Fibroblast of skin of back (primary cell): Measurements from ENCODE around the gene FSD1.
"Not testable (repeated sequence)": the region's sequence is repeated elsewhere in the genome, so short reads cannot be mapped to it uniquely, and the experiment has no call there.

Experiments used
- DNase-seq: peaks from one replicate; pipeline ENCODE4 v3.0.0-alpha.2; 2013

The FSD1 gene

GRCh38 chr19:4319067-4319718 is 14.8 kb downstream of the FSD1 start:
- no peak for DNase-seq

GRCh38 chr19:4320419-4320818 is 16.0 kb downstream of the FSD1 start:
- DNase-seq = no peak

GRCh38 chr19:4322942-4323665 is 18.7 kb downstream of the FSD1 start:
- no peak for DNase-seq

- DNase-seq = no peak
These were observed 19.3 kb downstream of the FSD1 start for GRCh38 chr19:4323692-4324091.

GRCh38 chr19:4324228-4324627 is 19.8 kb downstream of the FSD1 start:
- DNase-seq = no peak

DNA sequence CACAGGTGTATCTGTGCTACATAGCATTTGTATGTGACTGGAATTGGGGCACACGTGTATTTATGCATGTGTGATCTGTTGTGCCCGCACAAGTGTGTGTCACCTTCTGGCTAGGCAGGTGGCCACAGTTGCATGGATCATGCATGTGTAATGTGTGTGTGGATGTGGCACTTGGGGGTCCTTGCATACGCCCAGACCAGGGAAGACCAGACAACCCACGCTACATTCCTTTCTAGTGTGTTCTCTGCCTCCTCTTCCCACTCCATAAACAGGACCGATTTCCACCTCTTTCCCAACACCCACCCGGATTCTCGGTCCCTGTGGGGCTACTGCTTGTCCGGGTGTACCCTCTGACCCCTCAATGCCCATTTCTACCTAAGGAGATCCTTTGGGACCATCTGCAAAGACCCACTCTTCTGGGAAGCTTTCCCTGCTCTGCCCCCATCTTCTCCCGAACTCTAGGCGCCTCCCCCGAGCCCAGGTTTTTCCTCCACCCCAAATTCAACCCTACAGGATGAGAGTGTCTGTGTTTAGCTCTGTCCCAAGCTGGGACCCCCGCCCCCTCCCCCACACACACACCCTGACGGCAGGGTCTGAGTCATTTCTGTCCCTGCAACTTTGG is 21.9 kb downstream of the FSD1 start:
- no peak for DNase-seq

DNA sequence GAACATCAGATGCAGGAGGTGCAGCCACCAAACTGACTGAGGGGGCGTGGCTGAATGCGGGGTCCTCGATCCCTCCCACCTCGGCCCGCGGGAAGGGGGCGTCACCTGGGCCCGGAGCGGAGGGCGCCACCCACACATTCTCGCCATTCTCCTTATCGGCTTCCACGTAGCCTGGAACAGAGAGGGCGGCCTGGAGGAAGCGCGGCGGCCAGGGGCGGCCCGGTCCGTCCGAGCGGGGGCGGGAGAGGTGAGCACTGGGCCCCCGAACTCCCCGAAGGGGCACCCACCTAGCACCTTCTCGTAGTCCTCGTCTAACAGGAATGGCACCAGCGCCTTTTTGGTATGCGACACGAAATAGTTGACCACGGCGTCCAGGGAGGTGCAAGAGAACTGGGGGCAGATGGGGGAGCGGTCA is 22.4 kb downstream of the FSD1 start:
- no peak for DNase-seq

- DNase-seq = peak; percentile 41
These were observed 23.0 kb downstream of the FSD1 start for GRCh38 chr19:4327252-4327876.

GRCh38 chr19:4327877-4328242 is 23.5 kb downstream of the FSD1 start:
- DNase-seq = no peak

DNA sequence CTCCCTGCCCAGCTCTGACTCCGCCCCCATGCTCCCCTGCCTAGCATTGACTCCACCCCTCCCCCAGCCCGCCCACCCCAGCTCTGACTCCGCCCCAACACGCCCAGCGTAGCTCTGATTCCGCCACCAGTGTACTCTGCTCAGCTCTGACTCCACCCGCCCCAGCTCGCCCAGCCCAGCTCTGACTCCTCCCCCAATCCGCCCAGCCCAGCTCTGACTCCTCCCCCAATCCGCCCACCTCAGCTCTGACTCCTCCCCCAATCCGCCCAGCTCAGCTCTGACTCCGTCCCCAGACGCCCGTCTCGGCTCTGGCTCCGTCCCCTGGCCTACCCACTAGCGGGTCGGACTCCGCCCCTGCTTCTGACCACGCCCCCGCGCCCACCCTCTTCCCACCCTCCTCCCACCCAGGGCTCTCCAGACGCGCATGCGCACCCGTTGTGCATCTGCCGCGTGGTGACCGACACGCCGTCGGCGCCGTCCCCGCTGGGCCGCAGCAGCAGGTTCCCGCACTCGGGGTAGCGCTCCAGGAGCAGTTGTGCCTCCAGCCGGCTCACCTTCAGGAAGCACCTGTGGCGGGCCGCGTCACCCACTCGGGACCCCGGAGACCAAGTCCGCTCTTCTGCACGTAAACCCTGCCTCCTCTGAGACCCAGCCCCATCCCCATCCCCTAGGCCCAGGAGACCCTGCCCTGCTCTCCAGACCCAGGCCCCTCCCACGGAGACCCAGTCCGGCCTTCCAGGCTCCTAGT is 24.0 kb downstream of the FSD1 start:
- DNase-seq = peak; percentile 81

GRCh38 chr19:4328991-4329681 is 24.7 kb downstream of the FSD1 start:
- DNase-seq = not testable (repeated sequence)

GRCh38 chr19:4329858-4330257 is 25.5 kb downstream of the FSD1 start:
- no peak for DNase-seq

GRCh38 chr19:4334929-4335570 is 30.7 kb downstream of the FSD1 start:
- no peak for DNase-seq

GRCh38 chr19:4337906-4338440 is 33.6 kb downstream of the FSD1 start:
- no peak for DNase-seq

- no peak for DNase-seq
These were observed 34.3 kb downstream of the FSD1 start, which contains the start of gene STAP2 for GRCh38 chr19:4338441-4339355. TSS of gene STAP2 (minus strand) at chr19:4338827. CDS start at chr19:4338753, 74 bp downstream.

DNA sequence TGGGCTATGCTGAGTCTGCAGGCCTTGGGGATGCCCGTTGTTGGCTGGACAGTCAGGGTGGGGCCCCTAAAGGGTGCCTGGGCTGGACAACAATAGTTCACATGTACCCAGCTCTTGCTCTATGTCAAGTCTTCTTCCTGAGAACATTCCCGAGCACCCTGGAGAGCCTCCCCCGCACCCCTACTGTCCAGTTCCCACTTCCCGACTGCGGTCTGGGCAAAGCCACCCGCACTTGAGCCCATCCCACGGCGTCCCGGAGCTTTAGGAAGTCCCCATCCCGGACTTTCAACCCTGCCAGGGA is 37.9 kb downstream of the FSD1 start:
- no peak for DNase-seq

- DNase-seq = peak; percentile 100
These were observed 38.4 kb downstream of the FSD1 start for GRCh38 chr19:4342615-4343369.

DNA sequence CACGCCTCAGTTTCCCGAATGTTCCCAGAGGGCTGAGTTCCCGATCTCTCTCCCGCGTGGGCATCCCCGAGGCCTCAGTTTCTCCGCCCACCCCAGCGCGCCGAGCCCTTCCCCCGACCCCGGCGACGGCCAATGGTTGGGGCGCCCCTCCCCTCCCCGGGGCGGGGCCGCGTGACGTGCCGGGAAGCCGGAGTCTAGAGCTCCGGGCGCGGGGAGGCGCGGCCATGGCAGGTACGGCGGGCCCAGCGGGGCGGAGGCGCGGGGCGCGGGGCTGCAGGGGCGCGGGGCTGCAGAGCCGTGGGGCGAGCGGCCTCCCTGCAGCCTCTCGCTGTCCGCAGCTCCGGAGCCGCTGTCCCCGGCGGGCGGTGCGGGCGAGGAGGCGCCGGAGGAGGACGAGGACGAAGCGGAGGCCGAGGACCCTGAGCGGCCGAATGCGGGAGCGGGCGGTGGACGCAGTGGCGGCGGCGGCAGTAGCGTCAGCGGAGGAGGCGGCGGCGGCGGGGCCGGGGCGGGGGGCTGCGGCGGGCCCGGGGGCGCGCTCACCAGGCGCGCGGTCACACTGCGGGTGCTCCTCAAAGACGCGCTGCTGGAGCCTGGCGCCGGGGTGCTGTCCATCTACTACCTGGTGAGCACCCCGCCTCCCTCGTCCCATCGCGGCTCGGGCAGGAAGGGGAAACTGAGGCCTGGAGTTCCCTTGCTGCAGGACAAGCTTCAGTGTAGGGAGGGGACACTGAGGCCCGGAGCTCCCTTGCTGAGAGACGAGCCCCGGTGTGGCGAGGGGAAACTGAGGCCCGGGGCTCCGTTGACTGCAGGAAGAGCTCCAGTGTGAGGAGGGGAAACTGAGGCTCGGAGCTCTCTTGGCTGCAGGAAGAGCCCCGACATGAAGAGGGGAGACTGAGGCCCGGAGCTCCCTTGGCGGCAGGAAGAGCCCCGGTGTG is 39.2 kb downstream of the FSD1 start, which contains the start of gene MPND:
Gene MPND, plus strand, starts transcription at position 193 of the 938 bp plus-strand sequence. Its CDS starts 32 bp downstream, at position 225.
- DNase-seq = peak; percentile 84
